Small intestine (tissue), 7 donors: ENCODE data around the gene MST1R. TPM values are rescaled to one million over a fixed set of nuclear protein-coding genes. Genes with fewer than 3 reads are reported as not detected.

ENCODE experiments used
- DNase-seq, 2 donors: peaks; one replicate each; pipeline versions ENCODE4 v3.0.0 to v3.0.0-alpha.2; 2013
- FAIRE-seq: peaks from 2 replicates; lab custom pipeline; 2012; peaks lifted over from hg19 to GRCh38; lab: Jason Lieb, UNC
- H3K27ac ChIP-seq, 3 donors: one replicate each; pipeline ENCODE4 v1.5.1; 2013; ENCODE audit warnings: low read length in 2 of 3, mild to moderate bottlenecking in 2 of 3, control low read depth in 1 of 3, inconsistent platforms in 1 of 3, low read depth in 1 of 3, moderate library complexity in 1 of 3
- H3K27me3 ChIP-seq, 3 donors: one replicate each; pipeline ENCODE4 v1.6.1; 2013; ENCODE audit warnings: low read length in 3 of 3, inconsistent platforms in 1 of 3; ENCODE audit not compliant: control insufficient read depth in 3 of 3, insufficient read depth in 3 of 3
- H3K36me3 ChIP-seq, 3 donors: one replicate each; pipeline ENCODE4 v1.6.1; 2013; ENCODE audit warnings: low read length in 3 of 3, inconsistent platforms in 1 of 3, low read depth in 1 of 3, mild to moderate bottlenecking in 1 of 3, moderate library complexity in 1 of 3; ENCODE audit not compliant: control insufficient read depth in 3 of 3, insufficient read depth in 2 of 3
- H3K4me1 ChIP-seq, 3 donors: one replicate each; pipeline ENCODE4 v1.6.1; 2013; ENCODE audit warnings: low read length in 2 of 3, inconsistent platforms in 1 of 3, low read depth in 1 of 3, mild to moderate bottlenecking in 1 of 3, moderate library complexity in 1 of 3; ENCODE audit not compliant: control insufficient read depth in 3 of 3, insufficient read depth in 2 of 3
- H3K4me3 ChIP-seq, 3 donors: one replicate each; pipeline ENCODE4 v1.5.1; 2013; ENCODE audit warnings: low read length in 3 of 3, control low read depth in 1 of 3, inconsistent platforms in 1 of 3, low read depth in 1 of 3, mild to moderate bottlenecking in 1 of 3, moderate library complexity in 1 of 3
- H3K9me3 ChIP-seq, 2 donors: one replicate each; pipeline ENCODE4 v1.6.1; 2013; ENCODE audit warnings: low read depth in 1 of 2, low read length in 1 of 2; ENCODE audit not compliant: control insufficient read depth in 2 of 2, insufficient read depth in 1 of 2
- WGBS, 3 donors: extraction: QIAGEN DNeasy Blood & Tissue Kit; methylation state at CpG; one replicate each; pipeline ENCODE4 v1.1.7; 2013; 5-methylcytosine and 5-hydroxymethylcytosine counted together
- polyA plus RNA-seq, 4 donors: library from polyadenylated mRNA; stranded (reverse) in 3 of 4; unstranded in 1 of 4; fragments of 200-250 nt in 3 of 4; fragments of 120-200 nt in 1 of 4; gene quantifications; one replicate each; pipeline versions ENCODE4 v1.2.1 to v1.2.3, GENCODE V29; 2013
- donor health status: healthy with polysubstance abuse.
- donor health status: control.
- donor health status: control.
- donor health status: Bipolar disorder and iron deficiency.
- donor health status: healthy.

The MST1R gene
- polyA plus RNA-seq, 4 donors: 46.8 to 145 (median 84.5) TPM

GRCh38 chr3:49879721-49880120, 24.0 kb downstream of the MST1R start:
- Histone ChIP-seq H3K27me3 (no peaks in the 10 kb centered on the region), H3K9me3 (peaks cover 0 to 2% of the 10 kb centered on the region in 2 donors), H3K36me3 (peaks cover 0 to 10% (median 0%) of the 10 kb centered on the region in 3 donors), H3K27ac (no peak overlapping the region), H3K4me1 (peaks cover 2 to 40% (median 8%) of the 10 kb centered on the region in 3 donors), H3K4me3 (no peak overlapping the region)
- FAIRE-seq (no peak), DNase-seq (no peak)
- 55 to 70% (median 69%) methylated on average over 2 of the region's 2 CpGs for WGBS, 3 donors

DNA sequence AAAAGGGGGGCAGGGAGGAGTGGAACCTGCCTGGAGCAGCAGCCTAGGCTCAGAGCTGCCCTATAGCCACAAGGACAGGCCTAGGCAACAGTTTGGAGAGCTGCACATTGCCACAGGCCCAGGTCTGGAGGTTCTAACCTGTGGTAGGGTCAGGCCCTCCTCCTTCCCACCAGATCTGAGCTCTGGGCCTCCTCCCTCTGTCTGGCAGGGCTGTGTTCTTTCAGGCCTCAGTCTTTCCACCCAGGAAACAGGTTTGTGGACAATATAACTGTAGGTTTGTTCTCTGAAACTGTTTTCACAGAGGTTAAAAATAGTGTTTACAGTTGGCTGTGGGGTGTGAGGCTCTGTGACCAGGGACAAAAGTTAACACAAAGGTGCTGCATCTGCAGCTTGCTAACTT, 25.0 kb downstream of the MST1R start:
- Histone ChIP-seq H3K27ac (no peak overlapping the region), H3K27me3 (no peaks in the 10 kb centered on the region), H3K9me3 (peaks cover 0 to 2% of the 10 kb centered on the region in 2 donors), H3K4me1 (peaks cover 5 to 47% (median 12%) of the 10 kb centered on the region in 3 donors), H3K36me3 (peaks cover 0 to 6% (median 0%) of the 10 kb centered on the region in 3 donors), H3K4me3 (no peak overlapping the region)
- FAIRE-seq (no peak), DNase-seq (no peak)

DNA sequence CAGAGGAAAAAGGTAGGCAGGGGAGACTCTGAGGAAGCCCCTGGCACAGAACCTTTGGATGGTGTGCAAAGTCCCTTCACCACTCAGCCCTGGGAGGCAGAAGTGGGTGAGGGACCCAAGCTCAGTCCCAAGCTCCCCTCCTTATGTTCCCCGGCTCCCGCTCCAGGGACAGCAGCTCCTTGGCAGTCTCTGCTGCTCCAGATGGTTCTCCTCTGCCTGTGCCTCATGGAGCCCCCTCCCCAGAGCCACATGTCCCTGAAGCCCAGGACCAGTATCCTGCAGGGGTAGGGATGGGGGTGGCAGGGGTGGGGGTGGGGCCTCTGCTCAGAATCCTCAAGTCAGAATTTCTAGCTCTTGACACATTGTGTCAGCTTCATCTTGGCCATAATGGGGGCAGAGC, 26.0 kb downstream of the MST1R start:
- 72 to 93% (median 85%) methylated on average over 2 of the region's 2 CpGs for WGBS, 3 donors
- H3K36me3 ChIP-seq: peaks cover 0 to 6% (median 0%) of the 10 kb centered on the region in 3 donors
- FAIRE-seq (no peak), DNase-seq (no peak)
- peaks cover 12 to 56% (median 16%) of the 10 kb centered on the region in 3 donors for H3K4me1 ChIP-seq
- no peak overlapping the region for H3K4me3 ChIP-seq
- H3K9me3 ChIP-seq: no peaks in the 10 kb centered on the region
- no peaks in the 10 kb centered on the region for H3K27me3 ChIP-seq
- no peak overlapping the region for H3K27ac ChIP-seq

DNA sequence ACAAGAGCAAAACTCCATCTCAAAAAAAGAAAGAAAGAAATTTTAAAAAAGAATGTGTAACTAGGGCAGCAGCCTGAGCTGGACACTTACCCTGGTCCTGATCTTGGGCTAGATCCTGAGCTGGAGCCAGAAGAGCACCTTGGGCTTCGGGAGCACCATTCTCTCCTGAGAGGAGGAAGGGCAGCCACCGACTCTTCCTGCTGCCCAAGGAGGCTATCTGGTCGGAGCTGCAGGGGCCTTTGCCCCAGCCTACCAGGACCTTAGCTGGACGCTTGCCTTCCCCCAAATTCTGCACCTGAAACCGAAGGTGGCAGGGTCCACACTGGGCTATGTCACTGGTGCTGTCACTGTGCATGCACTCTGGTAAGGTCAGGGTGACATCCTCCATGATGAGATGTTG, 27.1 kb downstream of the MST1R start:
- no peak for FAIRE-seq
- WGBS, 3 donors: 74 to 88% (median 88%) methylated on average over 5 of the region's 5 CpGs

DNA sequence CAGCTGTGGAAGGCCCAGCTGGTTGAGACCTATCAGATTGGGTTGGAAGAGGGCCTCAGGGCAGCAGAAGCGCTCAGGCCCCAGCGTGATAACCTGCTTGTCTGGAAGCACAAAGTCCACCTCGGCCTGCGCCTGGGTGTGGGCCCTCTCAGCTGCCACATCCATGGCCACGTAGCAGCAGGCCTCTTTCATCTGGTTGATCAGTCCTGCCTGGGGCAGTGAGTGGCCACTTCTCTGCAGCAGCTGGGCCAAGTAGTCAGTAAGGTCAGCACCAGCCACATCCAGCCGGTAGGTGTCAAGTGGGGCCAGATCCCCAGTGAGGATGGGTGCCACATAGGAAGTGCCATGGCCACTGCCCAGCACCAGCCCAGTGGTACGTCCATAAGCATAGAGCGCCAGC, 30.1 kb downstream of the MST1R start:
- WGBS, 3 donors: 38 to 73% (median 58%) methylated on average over 8 of the region's 8 CpGs
- H3K9me3 ChIP-seq: no peaks in the 10 kb centered on the region
- H3K4me1 ChIP-seq: peaks cover 9 to 58% (median 12%) of the 10 kb centered on the region in 3 donors
- peaks cover 0 to 11% (median 9%) of the 10 kb centered on the region in 3 donors for H3K27me3 ChIP-seq
- DNase-seq: peak; percentile 88 to 92
- no peak overlapping the region for H3K4me3 ChIP-seq
- H3K27ac ChIP-seq: peak overlapping the region; percentile 17 to 88 (median 29)
- peaks cover 0 to 6% (median 0%) of the 10 kb centered on the region in 3 donors for H3K36me3 ChIP-seq
- no peak for FAIRE-seq

More for the DNA sequence above, 27.1 kb downstream of the MST1R start:
- Histone ChIP-seq H3K9me3 (no peaks in the 10 kb centered on the region), H3K4me3 (no peak overlapping the region), H3K36me3 (peaks cover 0 to 6% (median 0%) of the 10 kb centered on the region in 3 donors), H3K27me3 (no peaks in the 10 kb centered on the region), H3K27ac (no peak overlapping the region), H3K4me1 (peaks cover 12 to 56% (median 14%) of the 10 kb centered on the region in 3 donors)
- no peak for DNase-seq

DNA sequence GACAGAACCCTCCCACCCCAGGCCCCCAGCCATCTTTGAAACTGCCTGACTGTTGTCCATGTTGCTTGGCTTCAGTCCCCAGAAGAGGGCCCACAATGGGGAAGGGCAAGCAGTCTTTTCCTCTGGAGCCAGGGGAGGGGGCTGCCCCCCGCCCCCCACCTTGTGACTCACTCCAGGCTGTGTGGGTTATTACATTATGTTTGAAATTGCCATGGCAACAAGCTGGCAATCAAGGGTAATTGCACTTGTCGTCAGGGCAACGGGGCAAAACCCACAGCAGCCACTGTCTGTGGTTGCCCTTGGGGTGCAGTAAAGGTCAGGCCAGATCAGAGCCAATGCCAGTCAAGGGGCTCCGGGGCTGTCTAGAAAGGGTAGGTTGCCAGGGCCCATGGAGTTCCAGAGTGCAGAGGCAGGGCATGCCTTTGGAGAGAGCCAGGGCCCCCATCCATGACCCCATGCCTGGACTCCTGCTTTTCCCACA, 30.8 kb downstream of the MST1R start:
- FAIRE-seq: no peak
- H3K9me3 ChIP-seq: no peaks in the 10 kb centered on the region
- 12 to 40% (median 14%) methylated on average over 4 of the region's 4 CpGs for WGBS, 3 donors
- H3K4me1 ChIP-seq: peaks cover 9 to 60% (median 12%) of the 10 kb centered on the region in 3 donors
- peak overlapping the region in 2 of 3 donors; percentile 5 to 88 for H3K27ac ChIP-seq
- H3K36me3 ChIP-seq: peaks cover 0 to 6% (median 0%) of the 10 kb centered on the region in 3 donors
- no peak overlapping the region for H3K4me3 ChIP-seq
- peak in 1 of 2 donors; percentile 92 for DNase-seq
- peaks cover 0 to 17% (median 14%) of the 10 kb centered on the region in 3 donors for H3K27me3 ChIP-seq

- Histone ChIP-seq H3K27me3 (peaks cover 0 to 17% (median 15%) of the 10 kb centered on the region in 3 donors), H3K4me3 (no peak overlapping the region), H3K27ac (peak overlapping the region in 1 of 3 donors; percentile 88), H3K4me1 (peaks cover 9 to 56% (median 12%) of the 10 kb centered on the region in 3 donors), H3K36me3 (peaks cover 0 to 6% (median 0%) of the 10 kb centered on the region in 3 donors), H3K9me3 (no peaks in the 10 kb centered on the region)
- WGBS, 3 donors: 77 to 80% (median 79%) methylated on average over 10 of the region's 10 CpGs
- FAIRE-seq: no peak
- no peak for DNase-seq
Observed at GRCh38 chr3:49871531-49872153, 32.0 kb downstream of the MST1R start.

- peak in 1 of 2 donors; percentile 69 for DNase-seq
- WGBS, 3 donors: 1 to 3% (median 1%) methylated on average over 48 to 59 of the region's 59 CpGs
- Histone ChIP-seq H3K27me3 (peaks cover 0 to 18% (median 17%) of the 10 kb centered on the region in 3 donors), H3K4me3 (peak within 1 kb of the TSS in 2 of 3 donors; percentile 22 to 48), H3K27ac (no peak within 1 kb of the TSS), H3K9me3 (no peaks in the 10 kb centered on the region), H3K36me3 (peaks cover 0 to 6% (median 0%) of the 10 kb centered on the region in 3 donors), H3K4me1 (peaks cover 9 to 51% (median 12%) of the 10 kb centered on the region in 3 donors)
- no peak for FAIRE-seq
Observed at GRCh38 chr3:49869525-49870126, 34.0 kb downstream of the MST1R start, which contains the start of gene CAMKV. Gene CAMKV (minus strand): TSS chr3:49869906. CDS start chr3:49862388, 7,518 bp downstream.
